Stimulated activated naive B cell treated with anti-CD40 and anti-IgM and Interleukin-4, amounts not matched to agents 10 μg/mL and 1 μg/mL and 100 μg/mL, for 72 hours (primary cell): Measurements from ENCODE around the gene TYW1.
"Not testable (repeated sequence)": the region's sequence is repeated elsewhere in the genome, so short reads cannot be mapped to it uniquely, and the experiment has no call there.

Experiments used
- ATAC-seq, 2 donors: fragments of 150-1000 bp; cut with Tn5 transposase; replicated peaks; 2 replicates each; pipeline ENCODE4 v1.10.0; 2021; ENCODE audit warnings: moderate library complexity in 1 of 2
- DNase-seq: peaks from one replicate; pipeline ENCODE4 v3.0.0; 2021
- H3K27ac Mint-ChIP-seq: one replicate; pipeline ENCODE4 v1.8.0; 2022; ENCODE audit warnings: mild to moderate bottlenecking, mixed read lengths
- H3K27me3 Mint-ChIP-seq, 2 donors: one replicate each; pipeline ENCODE4 v1.8.0; 2022; ENCODE audit warnings: mixed read lengths in 2 of 2
- H3K36me3 Mint-ChIP-seq, 2 donors: one replicate each; pipeline ENCODE4 v1.8.0; 2022; ENCODE audit warnings: mixed read lengths in 2 of 2, mild to moderate bottlenecking in 1 of 2
- H3K4me1 Mint-ChIP-seq, 2 donors: one replicate each; pipeline ENCODE4 v1.8.0; 2022; ENCODE audit warnings: mixed read lengths in 2 of 2, mild to moderate bottlenecking in 1 of 2
- H3K4me3 Mint-ChIP-seq, 2 donors: one replicate each; pipeline ENCODE4 v1.8.0; 2022; ENCODE audit warnings: mild to moderate bottlenecking in 2 of 2, mixed read lengths in 2 of 2, moderate library complexity in 1 of 2
- H3K9me3 Mint-ChIP-seq, 2 donors: one replicate each; pipeline ENCODE4 v1.8.0; 2022; ENCODE audit warnings: mixed read lengths in 2 of 2, mild to moderate bottlenecking in 1 of 2

The TYW1 gene

DNA sequence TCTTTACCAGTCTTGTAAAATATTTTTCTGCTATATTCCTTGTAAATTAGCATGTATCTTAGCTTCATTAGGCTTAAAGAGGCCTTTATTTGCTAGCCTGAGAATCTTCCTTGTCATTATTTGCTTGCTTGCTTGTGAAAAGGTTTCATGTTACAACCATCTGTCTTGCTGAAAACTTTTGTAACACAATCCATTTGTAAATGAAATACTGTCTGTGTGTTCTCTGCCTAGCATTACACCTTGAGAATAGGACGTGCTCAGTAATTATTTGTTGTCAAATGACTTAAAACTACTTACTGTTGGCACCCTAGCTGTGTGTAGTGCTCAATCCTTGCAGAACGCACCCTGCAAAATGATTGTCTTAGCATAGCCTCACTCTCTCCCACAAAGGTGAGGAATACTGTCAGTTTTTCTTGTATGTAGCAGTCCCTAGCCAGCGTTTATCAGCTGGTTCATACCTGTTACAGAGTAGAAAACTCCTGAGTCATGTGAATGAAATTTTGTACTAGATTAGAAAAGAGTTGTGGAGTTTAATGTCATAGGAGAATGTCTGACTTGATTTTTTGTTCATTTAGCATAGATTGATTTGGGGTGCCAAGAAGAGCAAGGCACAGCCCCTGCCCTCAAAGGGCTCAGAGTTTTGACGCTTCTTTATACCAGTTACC lies 193.3 kb downstream of the TYW1 start:
- not testable (repeated sequence) for H3K27ac Mint-ChIP-seq, H3K27me3 Mint-ChIP-seq, DNase-seq, H3K4me1 Mint-ChIP-seq, H3K4me3 Mint-ChIP-seq, H3K9me3 Mint-ChIP-seq, ATAC-seq
- peaks cover 25 to 33% of the 10 kb centered on the region in 2 donors for H3K36me3 Mint-ChIP-seq

DNA sequence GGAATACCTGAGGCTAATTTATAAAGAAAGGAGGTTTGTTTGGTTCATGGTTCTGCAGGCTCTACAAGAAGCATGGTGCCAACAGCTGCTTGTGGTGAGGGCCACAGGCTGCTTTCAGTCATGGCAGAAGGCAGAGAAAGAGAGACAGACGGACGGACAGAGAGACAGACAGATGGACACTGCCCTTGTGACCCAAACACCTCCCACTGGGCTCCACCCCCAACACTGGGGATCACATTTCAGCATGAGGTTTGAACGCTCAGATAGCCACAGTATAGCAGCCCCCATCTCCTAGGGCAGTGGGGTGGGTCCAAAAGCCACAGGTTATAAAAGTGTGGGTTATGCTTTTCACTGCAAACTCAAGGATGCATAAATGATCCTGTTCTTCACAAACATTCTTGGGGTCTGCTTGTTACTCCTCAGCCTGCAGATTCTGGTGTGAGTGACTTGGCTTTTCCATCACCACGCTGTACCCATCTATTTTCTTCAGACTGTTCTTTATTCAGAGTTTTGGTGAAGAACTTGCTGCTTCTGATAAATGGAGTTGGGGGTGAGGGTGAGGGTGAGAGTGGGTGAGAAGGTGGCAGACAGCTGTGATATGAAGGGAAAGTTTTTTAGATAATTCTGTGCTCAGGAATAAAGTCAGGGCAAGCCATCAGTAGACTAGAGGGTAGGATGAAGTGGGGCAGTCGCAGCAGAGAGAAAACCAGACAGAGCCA lies 194.5 kb downstream of the TYW1 start:
- H3K4me1 Mint-ChIP-seq, H3K27ac Mint-ChIP-seq, H3K27me3 Mint-ChIP-seq, H3K4me3 Mint-ChIP-seq, H3K9me3 Mint-ChIP-seq, ATAC-seq, DNase-seq: not testable (repeated sequence)
- peaks cover 30 to 37% of the 10 kb centered on the region in 2 donors for H3K36me3 Mint-ChIP-seq

DNA sequence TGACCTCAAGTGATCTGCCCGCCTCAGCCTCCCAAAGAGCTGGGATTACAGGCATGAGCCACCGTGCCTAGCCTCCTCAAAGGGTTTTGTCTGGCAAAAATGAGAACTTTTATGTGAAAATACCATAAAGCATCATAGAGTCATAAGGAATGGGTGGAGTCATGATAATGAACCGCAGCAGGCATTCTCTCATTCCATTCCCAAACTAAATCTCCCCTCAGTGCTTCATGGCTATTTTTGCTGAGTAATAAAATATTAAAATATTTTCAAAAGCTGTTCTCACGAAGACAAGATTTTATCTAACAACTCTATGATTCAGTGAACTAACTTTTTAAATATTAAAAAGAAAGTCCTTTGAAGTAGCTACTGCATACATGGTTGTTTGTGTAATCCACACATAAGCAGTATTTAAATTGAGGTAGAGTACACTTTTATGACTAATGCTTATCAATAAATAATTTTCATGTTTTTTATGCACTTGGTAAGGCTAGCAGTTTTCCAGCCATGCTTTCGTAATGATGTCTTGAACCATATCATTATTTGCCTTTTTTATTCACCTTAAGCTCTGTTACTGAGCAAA lies 195.6 kb downstream of the TYW1 start:
- DNase-seq, H3K4me1 Mint-ChIP-seq: not testable (repeated sequence)

DNA sequence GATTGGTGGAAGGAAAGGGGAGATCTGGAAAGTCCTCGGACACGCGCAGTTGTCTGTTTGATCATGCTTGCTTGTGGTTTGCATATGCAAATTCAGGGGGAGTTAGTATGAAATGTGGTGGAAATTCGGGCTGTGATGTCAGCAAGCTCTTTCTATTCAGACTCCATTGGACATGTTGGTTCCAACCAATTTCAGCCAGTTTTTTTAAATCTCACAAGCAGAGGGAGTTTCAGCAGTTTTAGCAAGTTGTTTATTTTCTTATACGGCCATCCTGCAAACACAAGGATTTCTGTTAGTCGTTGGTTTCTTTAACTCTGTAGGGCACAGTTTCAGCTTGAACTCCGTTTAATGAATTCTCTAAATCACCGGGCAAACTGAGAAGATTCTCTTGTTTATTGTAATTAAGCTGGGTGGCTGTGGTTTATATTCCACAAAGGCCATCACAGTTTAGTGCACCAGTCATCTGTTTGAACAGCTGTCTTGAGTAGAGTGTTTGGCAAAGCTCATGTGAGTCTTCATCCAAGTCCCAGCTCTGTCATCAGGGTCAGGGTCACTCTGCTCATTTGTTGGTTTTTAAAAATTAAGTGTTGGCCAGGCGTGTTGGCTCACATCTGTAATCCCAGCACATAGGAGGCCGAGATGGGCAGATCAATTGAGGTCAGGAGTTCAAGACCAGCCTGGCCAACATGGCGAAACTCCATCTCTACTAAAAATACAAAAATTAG lies 196.4 kb downstream of the TYW1 start:
- H3K27ac Mint-ChIP-seq, H3K4me3 Mint-ChIP-seq, ATAC-seq, DNase-seq, H3K9me3 Mint-ChIP-seq, H3K27me3 Mint-ChIP-seq, H3K4me1 Mint-ChIP-seq: not testable (repeated sequence)
- peaks cover 40 to 51% of the 10 kb centered on the region in 2 donors for H3K36me3 Mint-ChIP-seq

More for the DNA sequence above, 195.6 kb downstream of the TYW1 start:
- not testable (repeated sequence) for H3K27ac Mint-ChIP-seq, H3K9me3 Mint-ChIP-seq, H3K27me3 Mint-ChIP-seq, ATAC-seq, H3K4me3 Mint-ChIP-seq
- H3K36me3 Mint-ChIP-seq, result peaks cover 37 to 45% of the 10 kb centered on the region in 2 donors

DNA sequence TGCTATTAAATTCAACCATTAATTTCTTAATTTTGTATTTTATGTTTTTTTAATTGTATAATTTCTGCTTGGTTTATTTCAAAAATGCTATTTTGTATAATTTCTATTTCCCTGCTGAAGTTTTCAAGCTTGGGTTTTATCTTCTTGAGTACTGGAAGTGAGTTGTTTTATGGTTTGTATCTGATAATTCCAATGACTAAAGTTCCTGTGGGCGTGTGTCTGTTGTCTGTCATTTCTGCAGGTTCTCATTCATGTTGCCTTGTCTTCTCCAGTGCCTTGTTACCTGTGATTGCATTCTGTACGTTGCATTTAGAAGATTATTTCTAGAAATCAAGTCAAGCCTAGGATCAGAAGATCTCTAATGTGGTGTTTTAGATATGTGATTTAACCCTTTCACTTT lies 199.5 kb downstream of the TYW1 start:
- H3K4me3 Mint-ChIP-seq, H3K4me1 Mint-ChIP-seq: not testable (repeated sequence)

DNA sequence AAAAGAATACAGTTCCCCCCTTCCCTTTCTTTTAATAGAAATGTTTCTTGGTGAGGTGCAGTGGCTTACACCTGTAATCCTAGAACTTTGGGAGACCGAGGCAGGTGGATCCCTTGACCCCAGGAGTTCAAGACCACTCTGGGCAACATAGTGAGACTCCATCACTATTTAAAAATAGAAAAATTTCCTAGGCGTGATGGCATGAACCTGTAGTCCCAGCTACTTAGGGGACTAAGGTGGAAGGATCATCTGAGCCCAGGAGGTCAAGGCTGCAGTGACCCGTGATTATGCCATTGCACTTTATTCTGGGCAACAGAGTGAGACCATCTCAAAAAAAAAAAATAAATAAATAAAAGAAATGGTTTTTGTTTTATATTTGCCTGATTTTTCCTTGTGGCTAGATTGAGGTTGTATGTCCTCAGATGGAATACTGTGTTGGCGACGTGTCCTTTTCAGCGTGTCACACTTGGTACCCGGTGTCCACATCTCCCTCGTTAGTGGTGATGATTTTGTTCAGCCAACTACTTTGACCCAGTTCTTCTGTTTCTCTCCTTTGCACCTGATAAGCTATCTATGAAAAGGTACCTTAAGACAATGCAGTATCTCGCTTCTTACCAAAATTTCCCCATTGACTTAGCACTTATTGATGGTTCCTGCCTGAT lies 202.4 kb downstream of the TYW1 start:
- H3K27me3 Mint-ChIP-seq, H3K4me3 Mint-ChIP-seq, H3K27ac Mint-ChIP-seq, DNase-seq, ATAC-seq, H3K9me3 Mint-ChIP-seq: not testable (repeated sequence)
- Mint-ChIP-seq H3K4me1 (peaks cover 0 to 14% of the 10 kb centered on the region in 2 donors), H3K36me3 (peaks cover 45 to 62% of the 10 kb centered on the region in 2 donors)

More for the DNA sequence above, 199.5 kb downstream of the TYW1 start:
- H3K27ac Mint-ChIP-seq, H3K27me3 Mint-ChIP-seq, DNase-seq, H3K9me3 Mint-ChIP-seq, ATAC-seq: not testable (repeated sequence)
- peaks cover 49 to 62% of the 10 kb centered on the region in 2 donors for H3K36me3 Mint-ChIP-seq

DNA sequence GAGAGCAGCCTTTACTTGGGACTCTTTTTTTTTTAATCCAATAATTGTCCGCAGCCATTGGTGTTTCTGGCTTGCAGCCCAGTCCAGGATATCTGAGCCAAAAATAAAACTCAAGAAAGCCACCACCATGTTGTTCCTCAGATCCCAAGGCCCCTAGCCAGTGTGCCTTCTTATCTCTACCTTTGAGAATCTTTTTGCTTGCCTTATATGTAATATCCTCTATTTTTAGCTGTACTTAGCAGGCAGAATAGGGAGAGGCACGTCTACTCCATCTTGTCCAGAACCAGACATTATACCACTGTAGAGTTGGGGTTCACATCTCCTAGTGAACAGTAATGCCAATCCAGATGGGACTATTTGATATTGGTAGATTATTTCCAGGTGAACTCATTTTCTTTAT lies 209.1 kb downstream of the TYW1 start:
- H3K36me3 Mint-ChIP-seq, result peaks cover 38 to 49% of the 10 kb centered on the region in 2 donors

GRCh38 chr7:67206452-67206851 lies 209.8 kb downstream of the TYW1 start:
- Mint-ChIP-seq H3K27me3 (no peaks in the 10 kb centered on the region), H3K36me3 (peaks cover 36 to 48% of the 10 kb centered on the region in 2 donors), H3K9me3 (peaks cover 2 to 4% of the 10 kb centered on the region in 2 donors), H3K4me1 (peaks cover 2 to 22% of the 10 kb centered on the region in 2 donors), H3K27ac (no peak overlapping the region), H3K4me3 (no peak overlapping the region)
- DNase-seq (no peak), ATAC-seq (no peak)

More for the DNA sequence above, 209.1 kb downstream of the TYW1 start:
- H3K27ac Mint-ChIP-seq, DNase-seq, H3K4me3 Mint-ChIP-seq, ATAC-seq, H3K27me3 Mint-ChIP-seq, H3K9me3 Mint-ChIP-seq: not testable (repeated sequence)
- H3K4me1 Mint-ChIP-seq, result peaks cover 2 to 22% of the 10 kb centered on the region in 2 donors

GRCh38 chr7:67208656-67209055 lies 212.0 kb downstream of the TYW1 start:
- DNase-seq, ATAC-seq, H3K4me3 Mint-ChIP-seq, H3K27ac Mint-ChIP-seq, H3K27me3 Mint-ChIP-seq, H3K9me3 Mint-ChIP-seq: not testable (repeated sequence)
- Mint-ChIP-seq H3K4me1 (peaks cover 8 to 18% of the 10 kb centered on the region in 2 donors), H3K36me3 (peaks cover 38 to 41% of the 10 kb centered on the region in 2 donors)

DNA sequence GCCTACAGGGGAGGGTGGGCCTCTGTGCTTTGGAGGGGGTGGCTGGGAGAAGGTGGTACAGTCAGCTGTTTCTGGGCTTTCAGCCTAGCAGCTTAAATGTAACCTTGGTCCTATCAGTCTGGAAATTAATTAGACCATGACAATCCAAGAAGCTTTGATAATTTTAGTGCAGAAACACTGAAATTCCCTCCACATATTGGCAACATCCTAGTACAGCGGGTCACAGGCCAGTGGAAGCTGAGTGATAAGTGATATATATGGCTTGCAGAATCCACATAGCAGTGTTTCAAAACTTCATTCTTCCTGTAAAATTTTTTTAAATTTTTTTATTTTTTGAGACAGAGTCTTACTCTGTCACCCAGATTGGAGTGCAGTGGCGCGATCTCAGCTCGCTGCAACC lies 212.6 kb downstream of the TYW1 start:
- Mint-ChIP-seq H3K4me1 (peaks cover 8 to 12% of the 10 kb centered on the region in 2 donors), H3K9me3 (peaks cover 2 to 4% of the 10 kb centered on the region in 2 donors), H3K27me3 (no peaks in the 10 kb centered on the region), H3K36me3 (peaks cover 35 to 36% of the 10 kb centered on the region in 2 donors), H3K4me3 (no peak overlapping the region), H3K27ac (no peak overlapping the region)
- ATAC-seq (no peak), DNase-seq (no peak)

DNA sequence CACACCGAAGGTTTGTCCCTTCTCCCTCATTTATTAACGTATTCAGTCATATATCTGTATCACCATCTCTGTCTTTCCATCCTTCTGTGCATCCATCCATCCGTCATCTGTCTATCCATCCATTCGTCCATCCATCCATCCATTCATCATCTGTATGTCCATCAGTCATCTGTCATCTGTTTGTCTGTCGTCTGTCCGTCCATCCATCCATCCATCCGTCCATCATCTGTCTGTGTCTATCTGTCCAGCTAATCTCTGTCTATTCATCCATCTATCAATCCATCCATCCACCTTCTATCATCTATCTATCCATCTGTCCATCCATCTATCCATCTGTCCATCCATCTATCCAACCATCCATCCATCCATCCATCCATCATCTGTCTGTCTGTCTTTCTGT lies 213.9 kb downstream of the TYW1 start:
- Mint-ChIP-seq H3K4me1 (peaks cover 8 to 12% of the 10 kb centered on the region in 2 donors), H3K36me3 (peaks cover 30 to 34% of the 10 kb centered on the region in 2 donors), H3K9me3 (peaks cover 1 to 4% of the 10 kb centered on the region in 2 donors), H3K27me3 (no peaks in the 10 kb centered on the region), H3K4me3 (no peak overlapping the region), H3K27ac (no peak overlapping the region)
- ATAC-seq (no peak), DNase-seq (no peak)

DNA sequence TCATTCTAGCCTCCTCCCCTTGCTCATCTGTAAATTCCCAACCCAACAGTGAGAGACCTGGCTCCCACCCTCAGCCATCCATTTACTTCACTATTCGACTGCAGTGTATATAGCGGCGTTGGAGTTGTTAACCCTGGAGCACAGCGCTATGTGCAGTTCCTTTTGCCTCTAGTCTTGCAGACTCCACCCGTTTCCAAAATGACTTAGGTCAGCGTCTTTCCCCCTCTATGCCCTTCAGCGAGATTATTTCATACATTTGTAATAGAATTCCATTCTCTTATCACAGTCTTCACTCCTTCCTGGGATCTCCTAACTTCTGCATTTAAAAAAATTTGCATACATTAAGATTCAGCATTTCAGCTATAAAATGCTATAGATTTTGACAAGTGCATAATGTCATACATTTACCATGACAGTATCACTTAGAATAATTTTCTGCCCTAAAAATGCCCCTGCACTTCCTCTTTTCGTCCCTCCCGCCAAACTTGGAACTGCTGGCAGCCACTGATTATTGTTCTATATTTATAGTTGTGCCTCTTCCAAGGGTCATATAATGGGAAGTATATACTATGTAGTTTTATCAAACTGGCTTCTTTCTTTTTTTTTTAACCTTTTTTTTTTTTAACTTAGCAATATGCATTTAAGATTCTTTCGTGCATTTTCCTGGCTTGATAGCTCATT lies 215.2 kb downstream of the TYW1 start:
- Mint-ChIP-seq H3K36me3 (peaks cover 37 to 42% of the 10 kb centered on the region in 2 donors), H3K4me1 (peaks cover 8 to 12% of the 10 kb centered on the region in 2 donors)
- not testable (repeated sequence) for H3K9me3 Mint-ChIP-seq, H3K4me3 Mint-ChIP-seq, H3K27ac Mint-ChIP-seq, H3K27me3 Mint-ChIP-seq, DNase-seq, ATAC-seq

DNA sequence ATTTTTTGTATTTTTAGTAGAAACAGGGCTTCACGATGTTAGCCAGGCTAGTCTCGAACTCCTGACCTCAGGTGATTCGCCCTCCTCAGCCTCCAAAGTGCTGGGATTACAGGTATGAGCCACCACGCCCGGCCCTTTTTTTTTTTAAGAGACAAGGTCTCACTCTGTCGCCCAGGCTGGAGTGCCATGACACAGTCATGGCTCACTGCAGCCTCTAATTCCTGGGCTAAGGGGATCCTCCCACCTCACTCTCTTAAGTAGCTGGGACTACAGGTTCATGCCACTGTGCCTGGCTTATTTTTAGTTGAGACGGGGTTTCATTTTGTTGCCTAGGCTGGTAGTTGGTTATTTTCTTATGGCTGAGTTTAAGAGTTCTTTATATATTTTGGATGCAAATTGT lies 216.4 kb downstream of the TYW1 start:
- not testable (repeated sequence) for H3K4me3 Mint-ChIP-seq, H3K27ac Mint-ChIP-seq, DNase-seq, H3K9me3 Mint-ChIP-seq, ATAC-seq, H3K27me3 Mint-ChIP-seq
- Mint-ChIP-seq H3K4me1 (peaks cover 8 to 12% of the 10 kb centered on the region in 2 donors), H3K36me3 (peaks cover 35 to 42% of the 10 kb centered on the region in 2 donors)
